Bronchial epithelial cell (primary cell): ENCODE results near the gene EIF2D. TPM values are rescaled to one million over a fixed set of nuclear protein-coding genes. Genes with fewer than 3 reads are reported as not detected.

Source experiments
- DNase-seq: peaks from one replicate; pipeline ENCODE4 v3.0.0-alpha.2; 2010; ENCODE audit warnings: low read depth
- FAIRE-seq: peaks from 2 replicates; lab custom pipeline; 2011; peaks lifted over from hg19 to GRCh38; lab: Jason Lieb, UNC
- H3K27me3 ChIP-seq: 2 replicates; pipeline ENCODE4 v1.5.1; 2011; ENCODE audit warnings: low read length; ENCODE audit not compliant: control insufficient read depth, insufficient read depth
- H3K36me3 ChIP-seq: 2 replicates; pipeline ENCODE4 v1.5.1; 2011; ENCODE audit warnings: low read length; ENCODE audit not compliant: control insufficient read depth, insufficient read depth
- H3K4me3 ChIP-seq: 2 replicates; pipeline ENCODE4 v1.5.1; 2011; ENCODE audit warnings: mild to moderate bottlenecking, low read depth, low read length, control low read depth
- CTCF ChIP-seq: IDR thresholded peaks from 2 replicates; pipeline ENCODE4 v1.5.1; 2011; ENCODE audit warnings: mild to moderate bottlenecking, moderate library complexity, low read length, control low read depth, inconsistent platforms; ENCODE audit not compliant: insufficient read depth, severe bottlenecking
- total RNA-seq: library from RNA; depleted of rRNA; stranded (reverse); fragments of >200 nt; gene quantifications from 2 replicates; pipeline ENCODE4 v1.2.1, GENCODE V29; 2014

The EIF2D gene
- total RNA-seq, 1 donor from 2014 or later: 56.1 TPM

- FAIRE-seq (no peak), DNase-seq (peak; percentile 82)
- no peaks in the 10 kb centered on the region for H3K27me3 ChIP-seq
- H3K4me3 ChIP-seq: no peak overlapping the region
- no peak for TF ChIP-seq CTCF
- H3K36me3 ChIP-seq: peaks cover 13% of the 10 kb centered on the region
Observed at GRCh38 chr1:206589206-206589605, 23.1 kb downstream of the EIF2D start.

- DNase-seq (no peak), FAIRE-seq (no peak)
- no peak for TF ChIP-seq CTCF
- Histone ChIP-seq H3K4me3 (no peak overlapping the region), H3K27me3 (no peaks in the 10 kb centered on the region), H3K36me3 (peaks cover 11% of the 10 kb centered on the region)
Observed at GRCh38 chr1:206588492-206588891, 23.8 kb downstream of the EIF2D start.

- Histone ChIP-seq H3K36me3 (peaks cover 8% of the 10 kb centered on the region), H3K27me3 (no peaks in the 10 kb centered on the region), H3K4me3 (no peak overlapping the region)
- no peak for TF ChIP-seq CTCF
- no peak for DNase-seq
- FAIRE-seq: no peak
Observed at GRCh38 chr1:206587904-206588303, 24.4 kb downstream of the EIF2D start.

GRCh38 chr1:206586501-206587445, 25.5 kb downstream of the EIF2D start:
- TF ChIP-seq CTCF: no peak
- Histone ChIP-seq H3K27me3 (no peaks in the 10 kb centered on the region), H3K36me3 (peaks cover 4% of the 10 kb centered on the region), H3K4me3 (no peak overlapping the region)
- FAIRE-seq: no peak
- peak; percentile 84 for DNase-seq

- no peak overlapping the region for H3K4me3 ChIP-seq
- FAIRE-seq: no peak
- no peak for TF ChIP-seq CTCF
- H3K36me3 ChIP-seq: peaks cover 4% of the 10 kb centered on the region
- DNase-seq: no peak
- H3K27me3 ChIP-seq: no peaks in the 10 kb centered on the region
Observed at GRCh38 chr1:206584683-206585082, 27.6 kb downstream of the EIF2D start.
